NCI-H2196 (cell line): ENCODE measurements around the gene NDC1.
"Not testable (repeated sequence)": the region's sequence is repeated elsewhere in the genome, so short reads cannot be mapped to it uniquely, and the experiment has no call there.

ENCODE experiments used
- DNase-seq: peaks from one replicate; lab custom pipeline; 2025; ENCODE audit not compliant: unreplicated experiment; lab: John Stamatoyannopoulos, UW

NDC1 gene

DNA sequence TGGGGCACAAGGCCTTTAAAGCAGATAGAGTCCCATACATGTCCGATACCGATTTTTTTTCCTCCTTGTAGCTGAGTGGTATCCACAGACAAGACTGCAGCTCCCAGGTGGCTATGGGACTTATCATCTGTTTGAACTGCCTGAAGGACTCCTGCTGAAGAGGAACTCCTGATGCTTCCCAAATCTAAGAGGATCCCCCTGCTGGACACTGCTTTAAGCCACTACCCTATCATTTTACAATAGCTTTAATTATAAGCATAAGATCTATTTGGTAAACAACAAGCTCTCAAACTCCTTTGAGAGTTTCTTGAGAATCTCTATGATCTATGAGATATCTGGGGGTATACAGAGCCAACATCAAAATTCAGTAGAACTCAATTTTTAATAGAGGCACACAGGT is 11.7 kb downstream of the NDC1 start:
- no peak for DNase-seq

- DNase-seq: no peak
Measured at GRCh38 chr1:53825306-53825705, 12.8 kb downstream of the NDC1 start.

- DNase-seq: no peak
Measured at GRCh38 chr1:53822931-53823330, 15.2 kb downstream of the NDC1 start.

DNA sequence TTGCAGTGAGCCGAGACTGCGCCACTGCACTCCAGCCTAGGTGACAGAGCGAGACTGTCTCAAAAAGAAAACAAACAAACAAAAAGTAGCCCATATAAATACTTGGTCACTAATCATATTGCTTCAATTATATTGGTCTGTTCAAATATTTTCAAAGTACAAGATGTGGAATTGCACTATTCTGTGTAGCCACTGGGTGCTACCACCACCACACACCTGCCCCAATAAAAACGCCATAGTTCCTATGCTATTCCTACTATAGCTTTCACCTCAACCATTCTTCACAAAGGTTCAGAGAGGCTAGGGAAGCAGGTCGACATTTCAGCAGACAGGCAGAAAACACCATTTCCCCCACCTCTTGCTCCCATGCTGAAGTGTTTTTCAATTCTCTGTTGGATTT is 16.7 kb downstream of the NDC1 start:
- DNase-seq: no peak

DNA sequence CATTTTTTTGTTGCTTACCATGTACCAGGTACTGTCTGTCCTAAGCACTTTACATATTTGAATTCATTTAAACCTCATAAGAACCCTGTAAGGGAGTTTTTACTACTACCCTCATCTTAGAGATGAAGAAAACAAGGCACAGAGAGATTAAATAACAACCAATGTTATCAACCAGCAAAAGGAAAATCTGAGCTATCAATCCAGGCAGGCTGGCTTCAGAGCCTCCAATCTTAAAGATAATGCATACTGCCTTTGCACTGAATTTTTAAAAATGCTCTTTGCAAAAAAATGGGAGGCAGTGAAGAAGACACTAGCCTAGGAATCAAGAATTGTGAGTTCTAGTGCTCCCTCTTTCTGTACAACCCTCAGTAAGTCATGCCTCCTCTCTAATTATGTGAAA is 18.7 kb downstream of the NDC1 start:
- DNase-seq: no peak

DNA sequence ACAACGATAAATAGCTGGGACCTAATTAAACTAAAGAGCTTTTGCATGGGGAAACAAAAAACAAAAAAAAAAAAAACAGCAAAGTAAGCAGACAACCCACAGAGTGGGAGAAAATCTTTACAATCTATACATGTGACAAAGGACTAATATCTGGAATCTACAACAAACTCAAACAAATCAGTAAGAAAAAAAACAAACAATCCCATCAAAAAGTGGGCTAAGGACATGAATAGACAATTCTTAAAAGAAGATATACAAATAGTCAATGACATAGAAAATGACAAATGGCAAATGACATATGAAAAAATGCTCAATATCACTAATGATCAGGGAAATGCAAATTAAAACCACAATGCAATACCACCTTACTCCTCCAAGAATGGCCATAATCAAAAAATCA is 21.5 kb downstream of the NDC1 start:
- DNase-seq: not testable (repeated sequence)

DNA sequence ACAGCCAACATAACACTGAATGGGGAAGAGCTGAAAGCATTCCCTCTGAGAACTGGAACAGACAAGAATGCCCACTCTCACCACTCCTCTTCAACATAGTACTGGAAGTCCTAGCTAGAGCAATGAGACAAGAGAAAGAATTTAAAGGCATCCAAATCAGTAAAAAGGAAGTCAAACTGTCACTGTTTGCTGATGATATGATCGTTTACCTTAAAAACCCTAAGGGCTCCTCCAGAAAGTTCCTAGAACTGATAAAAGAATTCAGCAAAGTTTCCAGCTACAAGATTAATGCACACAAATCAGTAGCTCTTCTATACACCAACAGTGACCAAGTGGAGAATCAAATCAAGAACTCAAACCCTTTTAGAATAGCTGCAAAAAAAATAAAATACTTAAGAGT is 22.6 kb downstream of the NDC1 start:
- not testable (repeated sequence) for DNase-seq

DNA sequence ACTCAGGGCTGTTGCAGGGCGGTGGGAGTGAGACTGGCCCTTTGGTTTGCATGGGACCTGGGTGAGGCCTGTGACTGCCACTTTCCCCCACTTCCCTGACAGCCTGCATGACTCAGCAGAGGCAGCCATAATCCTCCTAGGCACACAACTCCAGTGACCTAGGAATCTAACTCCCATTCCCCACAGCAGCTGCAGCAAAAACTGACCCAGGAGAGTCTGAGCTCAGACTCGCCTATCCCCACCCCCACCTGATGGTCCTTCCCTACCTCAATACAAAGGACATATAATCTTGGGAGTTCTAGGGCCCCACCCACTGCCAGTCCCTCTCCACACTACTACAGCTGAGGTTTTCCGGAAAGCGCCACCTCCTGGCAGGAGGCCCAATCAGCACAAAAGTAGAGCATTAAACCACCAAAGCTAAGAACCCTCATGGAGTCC is 26.7 kb downstream of the NDC1 start:
- no peak for DNase-seq

GRCh38 chr1:53810497-53810896 is 27.6 kb downstream of the NDC1 start:
- DNase-seq: no peak

DNA sequence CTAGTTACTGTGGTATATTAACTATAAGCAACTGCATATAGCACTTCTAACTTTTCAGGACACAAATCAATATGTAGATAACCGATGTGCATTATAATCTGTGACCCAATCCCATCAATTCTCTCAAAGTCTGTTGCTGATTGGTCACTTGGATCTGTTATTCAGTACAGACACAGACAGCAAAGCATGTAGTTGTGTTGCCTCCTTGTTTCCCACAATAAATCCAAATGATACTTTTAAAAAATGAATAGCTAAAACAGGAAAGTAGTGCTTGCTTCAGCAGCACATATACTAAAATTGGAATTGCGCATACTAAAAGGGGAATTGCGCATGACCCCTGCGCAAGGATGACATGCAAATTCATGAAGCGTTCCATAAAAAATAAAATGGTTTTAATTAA is 28.1 kb downstream of the NDC1 start:
- no peak for DNase-seq

DNA sequence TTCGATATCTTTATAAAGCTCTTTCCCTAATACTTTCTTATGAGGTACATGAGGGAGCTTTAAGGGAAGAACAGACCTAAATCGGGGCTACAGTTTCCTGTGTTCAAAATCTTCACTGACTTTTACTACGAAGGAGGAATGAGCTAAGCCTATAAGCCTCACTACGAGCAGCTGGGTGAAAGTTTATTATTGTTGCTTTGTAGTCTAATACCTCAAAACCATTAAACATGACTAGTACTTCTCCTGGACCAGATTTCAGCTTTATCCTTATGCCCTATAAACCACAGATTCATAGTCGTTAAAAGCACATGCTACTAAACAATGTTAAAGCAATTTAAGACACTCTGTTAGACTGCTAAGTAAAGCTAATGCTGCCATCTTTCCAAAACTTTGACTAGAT is 30.2 kb downstream of the NDC1 start:
- DNase-seq: no peak

- no peak for DNase-seq
Measured at GRCh38 chr1:53804791-53805505, 33.1 kb downstream of the NDC1 start.

DNA sequence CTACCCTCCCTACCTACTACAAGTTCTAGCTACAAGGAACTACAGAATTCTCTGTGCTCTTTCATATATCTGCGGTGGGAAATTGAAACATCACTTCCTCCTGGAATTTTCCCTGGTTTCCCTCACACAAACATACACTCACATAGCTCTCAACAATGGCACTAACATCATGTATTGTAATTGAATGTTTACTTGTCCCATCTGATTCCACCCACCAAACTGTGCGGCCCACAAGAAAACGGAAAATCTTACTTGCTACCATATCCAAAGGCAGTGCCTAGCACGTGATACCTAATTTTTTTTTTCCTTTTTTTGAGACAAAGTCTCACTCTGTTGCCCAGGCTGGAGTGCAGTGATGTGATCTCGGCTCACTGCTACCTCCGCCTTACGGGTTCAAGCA is 33.9 kb downstream of the NDC1 start:
- DNase-seq: no peak

- no peak for DNase-seq
Measured at GRCh38 chr1:53800621-53801020, 37.5 kb downstream of the NDC1 start.

DNA sequence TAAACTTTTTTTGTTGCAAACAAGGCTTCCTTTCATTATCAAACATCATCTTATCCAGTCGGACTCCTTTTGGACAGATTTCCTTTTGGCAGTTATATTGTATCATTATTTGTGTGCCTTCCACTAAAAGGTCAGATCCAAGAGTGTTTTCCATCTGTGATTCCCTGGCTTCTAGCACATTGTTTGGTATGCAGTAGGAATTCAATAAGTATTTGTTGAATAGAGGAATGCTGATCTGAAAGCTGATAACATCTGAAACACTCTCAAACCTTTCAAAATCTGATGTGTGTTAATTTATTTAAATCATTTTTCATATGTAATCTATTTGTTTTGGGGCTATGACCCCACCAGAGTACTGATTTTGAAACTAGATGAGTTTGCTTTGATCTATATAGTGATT is 39.0 kb downstream of the NDC1 start:
- no peak for DNase-seq

DNA sequence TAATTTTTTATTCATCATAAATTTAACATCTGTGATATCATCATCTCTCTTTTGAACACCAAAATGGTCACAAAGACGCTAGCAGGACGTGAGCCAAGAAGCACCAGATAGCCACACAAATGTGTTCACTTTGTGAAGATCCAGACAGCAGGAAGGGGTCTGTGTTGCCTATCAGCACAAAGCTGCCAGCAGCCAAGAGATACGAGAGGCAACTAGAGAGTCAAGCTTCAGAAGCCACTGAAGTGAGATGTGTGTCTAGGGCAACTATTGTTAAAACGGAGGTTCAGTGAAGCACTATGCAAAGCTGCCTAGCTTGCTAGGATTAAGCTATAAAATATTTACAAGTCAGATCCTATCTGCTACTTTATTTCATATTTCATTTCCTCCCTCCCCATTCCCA is 45.3 kb downstream of the NDC1 start:
- no peak for DNase-seq

- DNase-seq: no peak
Measured at GRCh38 chr1:53787655-53788054, 50.4 kb downstream of the NDC1 start.

DNA sequence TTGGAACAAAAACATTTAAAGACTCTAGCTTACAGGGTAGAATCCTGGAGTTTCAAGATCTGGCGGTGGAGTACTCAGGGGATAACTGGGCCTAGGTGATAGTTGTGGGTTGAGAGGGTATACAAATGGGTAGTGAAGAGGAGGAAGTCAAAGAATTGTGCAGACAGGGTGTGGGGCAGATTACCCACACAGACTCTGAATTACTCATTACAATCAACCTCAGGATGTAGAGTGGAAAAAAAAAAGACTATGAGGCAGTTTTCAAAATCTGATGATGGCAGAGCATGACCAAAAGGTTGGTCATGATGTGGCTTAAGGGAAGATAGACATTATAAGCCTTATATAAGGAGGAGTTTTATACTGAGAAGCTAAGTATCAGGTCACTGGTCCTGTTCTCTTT is 55.0 kb downstream of the NDC1 start:
- no peak for DNase-seq

DNA sequence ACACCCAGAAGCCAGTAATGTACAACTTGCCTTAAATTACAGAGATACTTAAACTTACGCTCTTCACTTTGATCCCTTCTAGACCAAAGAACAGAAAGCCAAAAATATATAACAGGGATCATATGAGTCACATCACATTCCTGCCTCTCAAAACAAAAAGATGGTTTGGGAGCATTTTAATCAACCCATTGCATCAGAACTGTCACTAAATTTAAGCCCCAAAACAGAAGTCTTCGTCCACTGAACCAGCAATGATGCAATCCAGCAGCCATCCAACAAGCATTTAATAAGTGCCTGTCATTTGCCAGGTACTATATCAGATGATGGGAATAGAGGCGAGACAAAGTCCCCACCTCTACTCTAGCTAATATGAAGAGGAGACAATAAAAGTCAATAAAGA is 56.4 kb downstream of the NDC1 start:
- no peak for DNase-seq

GRCh38 chr1:53777272-53777671 is 60.8 kb downstream of the NDC1 start:
- DNase-seq: no peak

DNA sequence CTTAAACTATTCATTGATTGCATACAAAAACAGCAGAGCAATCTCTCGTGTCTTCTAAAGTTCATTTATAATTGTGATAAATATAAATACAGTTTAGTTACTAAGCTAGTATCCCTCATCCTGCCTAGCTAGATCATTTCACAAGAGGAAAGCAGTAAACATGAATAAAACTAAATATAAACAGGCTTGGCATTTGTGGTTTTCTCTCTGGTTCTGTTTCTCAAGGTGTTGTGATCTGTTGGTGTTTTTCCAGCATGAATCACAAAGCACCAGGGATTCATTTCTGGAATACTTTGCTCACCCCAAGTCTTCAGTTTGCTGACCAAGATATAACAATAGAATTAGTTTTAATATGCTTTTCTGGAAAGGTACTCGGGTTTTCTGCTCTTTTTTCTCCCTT is 66.4 kb downstream of the NDC1 start:
- DNase-seq: no peak

- no peak for DNase-seq
Measured at GRCh38 chr1:53769780-53770179, 68.3 kb downstream of the NDC1 start.

DNA sequence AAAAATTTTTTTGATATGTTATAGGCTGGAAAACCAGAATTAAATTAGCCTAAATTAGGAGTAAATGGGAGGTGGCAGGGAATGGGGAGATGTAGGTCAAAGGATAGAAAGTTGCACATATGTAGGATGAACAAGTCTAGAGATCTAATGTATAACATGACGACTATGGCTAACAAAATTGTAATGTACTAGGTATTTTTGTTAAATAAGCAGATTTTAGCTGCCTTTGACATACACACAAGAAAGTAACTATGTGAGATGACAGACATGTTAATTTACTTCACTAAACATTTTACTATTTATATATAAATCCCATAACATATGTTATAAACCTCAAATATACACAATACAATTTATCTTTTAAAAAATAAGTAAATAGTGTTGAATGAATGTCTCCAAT is 68.9 kb downstream of the NDC1 start:
- no peak for DNase-seq
